Upper lobe of left lung (tissue), 6 donors: ENCODE measurements around the gene SH3GL2. TPM values are rescaled to one million over a fixed set of nuclear protein-coding genes. Genes with fewer than 3 reads are reported as not detected.

ENCODE experiments used
- ATAC-seq, 2 donors: fragments of 200-7000 bp; cut with Tn5 transposase; one replicate each; pipeline ENCODE4 v1.9.1; 2022; ENCODE audit warnings: mild to moderate bottlenecking in 2 of 2, moderate library complexity in 2 of 2; ENCODE audit not compliant: low FRiP score in 2 of 2
- DNase-seq, 2 donors: peaks; one replicate each; pipeline ENCODE4 v3.0.0-alpha.2; 2019 to 2020
- H3K27ac ChIP-seq, 4 donors: fragments of 200-600 bp; sonication (generic); one replicate each; pipeline ENCODE4 v1.5.1; 2016 to 2019
- H3K27me3 ChIP-seq, 4 donors: fragments of 200-600 bp; sonication (generic); one replicate each; pipeline ENCODE4 v1.5.1; 2017 to 2019
- H3K36me3 ChIP-seq, 4 donors: fragments of 200-600 bp; sonication (generic); one replicate each; pipeline ENCODE4 v1.5.1; 2016 to 2019
- H3K4me1 ChIP-seq, 4 donors: fragments of 200-600 bp; sonication (generic); one replicate each; pipeline ENCODE4 v1.5.1; 2018 to 2019
- H3K4me3 ChIP-seq, 4 donors: fragments of 200-600 bp; sonication (generic); one replicate each; pipeline ENCODE4 v1.5.1; 2017 to 2019; ENCODE audit warnings: mild to moderate bottlenecking in 2 of 4, moderate library complexity in 1 of 4
- H3K9me3 ChIP-seq, 4 donors: fragments of 200-600 bp; sonication (generic); one replicate each; pipeline ENCODE4 v1.5.1; 2018 to 2019
- EP300 ChIP-seq, 4 donors: sonication (generic); formaldehyde crosslinking; IDR thresholded peaks; one replicate each; pipeline ENCODE4 v1.5.1; 2017; ENCODE audit warnings: antibody characterized with exemption in 4 of 4, control low read depth in 2 of 4
- POLR2A ChIP-seq, 4 donors: fragments of 450-650 bp; IDR thresholded peaks; one replicate each; pipeline ENCODE4 v1.5.1; 2016 to 2017; ENCODE audit warnings: antibody characterized with exemption in 4 of 4, mild to moderate bottlenecking in 2 of 4
- POLR2AphosphoS5 ChIP-seq, 2 donors: sonication (generic); formaldehyde crosslinking; IDR thresholded peaks; one replicate each; pipeline ENCODE4 v1.5.1; 2017; ENCODE audit warnings: antibody characterized with exemption in 2 of 2
- WGBS, 2 donors: methylation state at CpG; one replicate each; pipeline ENCODE4 v1.1.5; 2017 to 2018; 5-methylcytosine and 5-hydroxymethylcytosine counted together
- total RNA-seq, 6 donors: library from RNA; depleted of rRNA in 4 of 6; stranded (reverse); fragments of >200 nt in 4 of 6; gene quantifications; one replicate each; pipeline versions ENCODE4 v1.1.0 to v1.2.1, GENCODE V29; 2016 to 2021
- TF ChIP-seq, protein P1 (sequence below), 6 experiments: fragments of 450-650 bp in 4 of 6; fragments of 200-600 bp in 2 of 6; sonication (generic) in 2 of 6; IDR thresholded peaks; one replicate each; pipeline ENCODE4 v1.5.1; 2016 to 2019; ENCODE audit warnings: antibody characterized with exemption in 6 of 6
- donor health status: DM: no; HTN: no; CAD: no; lungs with moderate emphysema.
- donor health status: DM: no; HTN: yes; CAD: no; lungs with severe emphysema.

The SH3GL2 gene
- total RNA-seq, 6 donors from 2014 or later: 0.67 to 4.1 (median 1.3) TPM

DNA sequence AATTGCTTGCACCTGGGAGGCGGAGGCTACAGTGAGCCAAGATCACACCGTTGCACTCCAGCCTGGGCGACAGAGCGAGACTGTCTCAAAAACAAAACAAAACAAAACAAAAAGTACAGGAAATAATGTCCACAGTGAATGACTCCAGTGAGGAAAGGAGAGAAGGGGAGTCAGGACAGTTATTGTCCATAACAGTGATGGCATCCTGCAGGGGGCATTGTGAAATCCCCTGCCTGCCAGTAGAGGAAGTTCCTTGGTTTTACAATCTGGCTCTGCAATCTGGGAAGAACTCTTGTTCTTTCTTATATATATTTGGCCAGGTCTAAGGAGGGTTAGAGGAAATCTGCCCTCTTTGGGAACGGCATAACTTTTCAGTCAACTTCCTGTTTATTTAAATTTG lies 8.2 kb downstream of the SH3GL2 start:
- TF ChIP-seq POLR2AphosphoS5 (IDR thresholded peaks at IDR 0.05) (no peak), POLR2A (IDR thresholded peaks at IDR 0.05) (no peak), EP300 (IDR thresholded peaks at IDR 0.05) (no peak)
- TF ChIP-seq, protein P1, sequence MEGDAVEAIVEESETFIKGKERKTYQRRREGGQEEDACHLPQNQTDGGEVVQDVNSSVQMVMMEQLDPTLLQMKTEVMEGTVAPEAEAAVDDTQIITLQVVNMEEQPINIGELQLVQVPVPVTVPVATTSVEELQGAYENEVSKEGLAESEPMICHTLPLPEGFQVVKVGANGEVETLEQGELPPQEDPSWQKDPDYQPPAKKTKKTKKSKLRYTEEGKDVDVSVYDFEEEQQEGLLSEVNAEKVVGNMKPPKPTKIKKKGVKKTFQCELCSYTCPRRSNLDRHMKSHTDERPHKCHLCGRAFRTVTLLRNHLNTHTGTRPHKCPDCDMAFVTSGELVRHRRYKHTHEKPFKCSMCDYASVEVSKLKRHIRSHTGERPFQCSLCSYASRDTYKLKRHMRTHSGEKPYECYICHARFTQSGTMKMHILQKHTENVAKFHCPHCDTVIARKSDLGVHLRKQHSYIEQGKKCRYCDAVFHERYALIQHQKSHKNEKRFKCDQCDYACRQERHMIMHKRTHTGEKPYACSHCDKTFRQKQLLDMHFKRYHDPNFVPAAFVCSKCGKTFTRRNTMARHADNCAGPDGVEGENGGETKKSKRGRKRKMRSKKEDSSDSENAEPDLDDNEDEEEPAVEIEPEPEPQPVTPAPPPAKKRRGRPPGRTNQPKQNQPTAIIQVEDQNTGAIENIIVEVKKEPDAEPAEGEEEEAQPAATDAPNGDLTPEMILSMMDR (IDR thresholded peaks at IDR 0.05): no peak
- ATAC-seq: no peak
- Histone ChIP-seq H3K27me3 (no peaks in the 10 kb centered on the region), H3K4me3 (no peak overlapping the region), H3K4me1 (no peaks in the 10 kb centered on the region), H3K36me3 (no peaks in the 10 kb centered on the region), H3K27ac (no peak overlapping the region), H3K9me3 (no peaks in the 10 kb centered on the region)
- 66 to 70% methylated on average over 5 of the region's 5 CpGs for WGBS, 2 donors
- DNase-seq: no peak

DNA sequence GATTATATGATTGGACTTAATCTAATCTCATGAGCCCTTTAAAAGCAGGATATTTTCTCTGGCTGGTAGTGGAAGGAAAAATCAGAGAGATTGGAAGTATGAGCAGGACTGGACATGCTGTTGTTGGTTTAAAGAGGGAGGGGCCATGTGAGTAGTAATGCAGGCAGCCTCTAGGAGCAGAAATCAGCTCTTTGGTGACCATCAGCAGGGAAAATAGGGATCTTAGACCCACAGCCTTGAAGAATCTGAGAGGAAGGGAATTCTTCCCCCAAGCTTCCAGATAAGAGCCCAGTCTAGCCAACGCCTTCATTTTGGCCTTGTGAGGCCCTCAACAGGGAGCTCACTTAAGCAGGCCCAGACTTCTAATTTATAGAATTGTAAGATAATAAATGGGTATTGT lies 9.5 kb downstream of the SH3GL2 start:
- H3K27me3 ChIP-seq: no peaks in the 10 kb centered on the region
- H3K9me3 ChIP-seq: no peaks in the 10 kb centered on the region
- no peaks in the 10 kb centered on the region for H3K4me1 ChIP-seq
- TF ChIP-seq POLR2AphosphoS5 (IDR thresholded peaks at IDR 0.05): no peak
- TF ChIP-seq, protein P1 (IDR thresholded peaks at IDR 0.05): no peak
- TF ChIP-seq POLR2A (IDR thresholded peaks at IDR 0.05): no peak
- no peak for TF ChIP-seq EP300 (IDR thresholded peaks at IDR 0.05)
- no peak overlapping the region for H3K4me3 ChIP-seq
- H3K27ac ChIP-seq: no peak overlapping the region
- H3K36me3 ChIP-seq: no peaks in the 10 kb centered on the region
- WGBS, 2 donors: 67 to 88% methylated on average over 1 of the region's 1 CpG
- DNase-seq (no peak), ATAC-seq (no peak)

DNA sequence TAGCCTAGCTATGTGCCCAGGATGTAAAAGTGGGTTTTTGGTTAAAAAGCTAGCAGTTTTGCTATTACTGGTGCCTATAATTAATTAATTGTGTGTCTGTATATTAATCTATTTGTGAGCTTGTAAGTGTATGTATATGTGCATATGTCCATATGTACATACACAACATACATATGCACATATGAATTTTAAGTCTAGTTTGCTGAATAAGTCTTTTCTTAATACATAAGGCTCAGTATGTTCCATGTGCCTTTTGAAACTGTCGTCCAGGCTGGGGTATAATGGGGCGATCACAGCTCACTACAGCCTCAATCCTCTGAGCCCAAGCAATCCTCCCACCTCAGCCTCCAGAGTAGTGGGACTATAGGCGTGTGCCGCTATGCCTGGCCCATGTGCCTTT lies 10.1 kb downstream of the SH3GL2 start:
- no peaks in the 10 kb centered on the region for H3K27me3 ChIP-seq
- H3K9me3 ChIP-seq: no peaks in the 10 kb centered on the region
- DNase-seq (no peak), ATAC-seq (no peak)
- H3K27ac ChIP-seq: no peak overlapping the region
- WGBS, 2 donors: 92 to 93% methylated on average over 4 of the region's 4 CpGs
- no peak for TF ChIP-seq POLR2AphosphoS5 (IDR thresholded peaks at IDR 0.05)
- TF ChIP-seq, protein P1 (IDR thresholded peaks at IDR 0.05): no peak
- no peak for TF ChIP-seq POLR2A (IDR thresholded peaks at IDR 0.05)
- TF ChIP-seq EP300 (IDR thresholded peaks at IDR 0.05): no peak
- no peaks in the 10 kb centered on the region for H3K4me1 ChIP-seq
- no peaks in the 10 kb centered on the region for H3K36me3 ChIP-seq
- no peak overlapping the region for H3K4me3 ChIP-seq

DNA sequence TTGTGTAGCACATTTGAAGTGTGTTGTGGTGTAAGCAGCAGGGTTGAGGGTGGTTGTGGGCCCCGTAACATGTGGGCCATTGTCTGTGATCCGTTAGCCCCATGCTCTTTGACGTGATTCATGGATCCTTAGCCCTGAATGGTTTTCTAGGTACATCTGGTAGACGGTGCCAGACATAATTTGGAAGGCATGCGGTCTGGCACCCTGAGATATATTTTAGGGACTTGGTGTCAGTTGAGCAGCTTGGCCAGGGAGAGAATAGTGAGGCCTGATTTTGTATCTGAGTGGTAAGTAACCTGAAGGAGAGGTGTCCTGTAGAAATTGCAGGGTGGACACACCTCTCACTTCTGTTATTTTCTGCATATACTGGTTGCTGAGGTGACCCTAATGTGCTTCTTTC lies 10.9 kb downstream of the SH3GL2 start:
- TF ChIP-seq, protein P1 (IDR thresholded peaks at IDR 0.05): no peak
- ATAC-seq: no peak
- H3K36me3 ChIP-seq: no peaks in the 10 kb centered on the region
- H3K27ac ChIP-seq: no peak overlapping the region
- no peak for DNase-seq
- H3K4me1 ChIP-seq: no peaks in the 10 kb centered on the region
- 93 to 94% methylated on average over 5 of the region's 5 CpGs for WGBS, 2 donors
- no peaks in the 10 kb centered on the region for H3K27me3 ChIP-seq
- H3K9me3 ChIP-seq: no peaks in the 10 kb centered on the region
- no peak overlapping the region for H3K4me3 ChIP-seq

GRCh38 chr9:17594961-17595360 lies 16.1 kb downstream of the SH3GL2 start:
- ATAC-seq (no peak), DNase-seq (no peak)
- Histone ChIP-seq H3K4me3 (no peak overlapping the region), H3K9me3 (no peaks in the 10 kb centered on the region), H3K4me1 (no peaks in the 10 kb centered on the region), H3K27me3 (no peaks in the 10 kb centered on the region), H3K36me3 (no peaks in the 10 kb centered on the region), H3K27ac (no peak overlapping the region)
- WGBS, 2 donors: 84 to 87% methylated on average over 3 of the region's 3 CpGs
- TF ChIP-seq, protein P1 (IDR thresholded peaks at IDR 0.05): no peak
- TF ChIP-seq POLR2A (IDR thresholded peaks at IDR 0.05) (no peak), POLR2AphosphoS5 (IDR thresholded peaks at IDR 0.05) (no peak), EP300 (IDR thresholded peaks at IDR 0.05) (no peak)
